DND-41 (cell line): ENCODE measurements around the gene ZMIZ2.

Source experiments
- CTCF ChIP-seq: IDR thresholded peaks from 2 replicates; pipeline ENCODE4 v1.5.1; 2012; ENCODE audit warnings: borderline replicate concordance, low read length, moderate library complexity, mild to moderate bottlenecking; ENCODE audit not compliant: poor library complexity, severe bottlenecking; ENCODE audit errors: extremely low read depth
- EZH2 ChIP-seq: IDR thresholded peaks from 3 replicates; pipeline ENCODE4 v1.6.1; 2012; ENCODE audit warnings: borderline replicate concordance, low read depth, mild to moderate bottlenecking, moderate library complexity, low read length, inconsistent platforms; ENCODE audit not compliant: severe bottlenecking

GRCh38 chr7:44750921-44751571, 2.4 kb downstream of the ZMIZ2 start:
- TF ChIP-seq CTCF (no peak), EZH2 (no peak)
